ENCODE measurements around the gene DCAF8.

- TF ChIP-seq CTCF (conservative IDR thresholded peaks at IDR 0.05; ENCODE audit: low read length) (no peak), EZH2phosphoT487 (IDR thresholded peaks at IDR 0.05; ENCODE audit: borderline replicate concordance) (no peak)
These were observed 37.7 kb downstream of the DCAF8 start for GRCh38 chr1:160224606-160225005.

Data from Loucy (cell line).